Endothelial cell of umbilical vein (primary cell): Measurements from ENCODE around the gene DNAH9. TPM values are rescaled to one million over a fixed set of nuclear protein-coding genes. Genes with fewer than 3 reads are reported as not detected.

Source experiments
- BruUV-seq: library from RNA; stranded (reverse); fragments of 400-500 nt; replicated peaks from 2 replicates; lab custom pipeline; 2021; lab: Mats Ljungman, UMichigan
- CTCF ChIA-PET: fragments of 300-600, 350-600 bp; sonication (Branson Sonifier 250); formaldehyde crosslinking; loops from one replicate; lab custom pipeline; 2021; ENCODE audit warnings: antibody characterized with exemption, inconsistent platforms; lab: Charles Lee
- POLR2A ChIA-PET: fragments of 300-600, 350-600 bp; sonication (Branson Sonifier 250); formaldehyde crosslinking; loops from one replicate; lab custom pipeline; 2021; ENCODE audit warnings: antibody characterized with exemption, inconsistent platforms; lab: Charles Lee
- DNase-seq: peaks from one replicate; pipeline ENCODE4 v3.0.0-alpha.2; 2011; ENCODE audit warnings: low read depth, low spot score
- FAIRE-seq: peaks from 2 replicates; lab custom pipeline; 2011; peaks lifted over from hg19 to GRCh38; lab: Jason Lieb, UNC
- H2AFZ ChIP-seq: 2 replicates; pipeline ENCODE4 v1.6.0; 2012; ENCODE audit warnings: low read depth, low read length, control low read depth, inconsistent platforms
- H3K27ac ChIP-seq: 2 replicates; pipeline ENCODE4 v1.5.1; 2011; ENCODE audit warnings: low read depth, mild to moderate bottlenecking, control low read depth, low read length, moderate library complexity; ENCODE audit not compliant: insufficient read depth
- H3K27me3 ChIP-seq, 2 experiments: 2 replicates each; pipeline versions ENCODE4 v1.6.0 to v1.6.1; 2011; ENCODE audit warnings: low read length in 2 of 2, mixed read lengths in 1 of 2; ENCODE audit not compliant: control insufficient read depth in 2 of 2, insufficient read depth in 2 of 2
- H3K36me3 ChIP-seq, 2 experiments: 2 replicates in 1 of 2; 3 replicates in 1 of 2; pipeline ENCODE4 v1.5.1; 2011; ENCODE audit warnings: low read length in 2 of 2, mild to moderate bottlenecking in 1 of 2, moderate library complexity in 1 of 2; ENCODE audit not compliant: control insufficient read depth in 2 of 2, insufficient read depth in 2 of 2; ENCODE audit errors: extremely low read depth in 1 of 2
- H3K4me1 ChIP-seq: 3 replicates; pipeline ENCODE4 v1.5.1; 2011; ENCODE audit warnings: mild to moderate bottlenecking, low read length; ENCODE audit not compliant: control insufficient read depth, insufficient read depth; ENCODE audit errors: extremely low read depth
- H3K4me2 ChIP-seq: 2 replicates; pipeline ENCODE4 v1.6.1; 2011; ENCODE audit warnings: low read length, control low read depth, mixed read lengths; ENCODE audit not compliant: insufficient read depth
- H3K4me3 ChIP-seq, 3 experiments: fragments of 200-600 bp in 1 of 3; sonication (generic), shearing (Covaris generic) in 1 of 3; replicated peaks in 1 of 3; 2 replicates each; pipeline ENCODE4 v1.5.1; 2011 to 2016; ENCODE audit warnings: control low read depth in 3 of 3, low read length in 3 of 3, mild to moderate bottlenecking in 2 of 3, inconsistent platforms in 1 of 3, low read depth in 1 of 3, moderate library complexity in 1 of 3; ENCODE audit not compliant: insufficient read depth in 1 of 3
- H3K79me2 ChIP-seq: 2 replicates; pipeline ENCODE4 v1.6.0; 2012; ENCODE audit warnings: low read length, inconsistent platforms; ENCODE audit not compliant: control insufficient read depth, insufficient read depth
- H3K9ac ChIP-seq: replicated peaks from 2 replicates; pipeline ENCODE3; 2011; ENCODE audit warnings: low read length, control low read depth; ENCODE audit not compliant: insufficient read depth; ENCODE audit errors: extremely low read depth
- H3K9me1 ChIP-seq: replicated peaks from 3 replicates; pipeline ENCODE4 v1.6.0; 2011; ENCODE audit warnings: mild to moderate bottlenecking, low read length; ENCODE audit not compliant: control insufficient read depth, insufficient read depth; ENCODE audit errors: extremely low read depth
- H3K9me3 ChIP-seq: replicated peaks from 2 replicates; pipeline ENCODE4 v1.5.1; 2012; ENCODE audit warnings: low read length, inconsistent platforms; ENCODE audit not compliant: control insufficient read depth, insufficient read depth
- H4K20me1 ChIP-seq: replicated peaks from 2 replicates; pipeline ENCODE3; 2011; ENCODE audit warnings: mild to moderate bottlenecking, low read length; ENCODE audit not compliant: control insufficient read depth, insufficient read depth; ENCODE audit errors: extremely low read depth
- EZH2 ChIP-seq: IDR thresholded peaks from 2 replicates; pipeline ENCODE4 v1.6.1; 2012; ENCODE audit warnings: borderline replicate concordance, low read depth, mild to moderate bottlenecking, moderate library complexity, low read length, inconsistent platforms; ENCODE audit not compliant: severe bottlenecking
- FOS ChIP-seq: IDR thresholded peaks from 2 replicates; pipeline ENCODE4 v1.6.1; 2011; ENCODE audit warnings: mild to moderate bottlenecking, low read length, moderate library complexity, borderline replicate concordance; ENCODE audit not compliant: insufficient read depth
- GATA2 ChIP-seq: IDR thresholded peaks from 2 replicates; pipeline ENCODE4 v1.7.0; 2011; ENCODE audit warnings: low read depth, mild to moderate bottlenecking, moderate library complexity, mixed read lengths, low read length; ENCODE audit not compliant: insufficient read length, insufficient read depth
- JUN ChIP-seq: IDR thresholded peaks from 2 replicates; pipeline ENCODE4 v1.6.1; 2011; ENCODE audit warnings: borderline replicate concordance, low read depth; ENCODE audit not compliant: insufficient read length, insufficient read depth
- MYC ChIP-seq: IDR thresholded peaks from one replicate; pipeline ENCODE4 v1.6.1; 2011; ENCODE audit warnings: mild to moderate bottlenecking, low read depth, low read length
- POLR2A ChIP-seq: IDR thresholded peaks from 2 replicates; pipeline ENCODE4 v1.6.1; 2012; ENCODE audit warnings: low read depth, mild to moderate bottlenecking, control low read depth, low read length
- POLR2AphosphoS5 ChIP-seq: IDR thresholded peaks from 2 replicates; pipeline ENCODE4 v1.6.1; 2012; ENCODE audit warnings: low read depth, mild to moderate bottlenecking, control low read depth, low read length, moderate library complexity; ENCODE audit not compliant: insufficient read depth
- dilution Hi-C: fragments of 300-500 bp; cut with MboI; formaldehyde crosslinking; loops from one replicate; pipeline ENCODE4 v1.15.0; 2019; ENCODE audit warnings: low sequenced_read_pairs; ENCODE audit not compliant: extremely low pct_ligation_motif_present
- intact Hi-C: fragments of 100-400 bp; cut with micrococcal nuclease; formaldehyde crosslinking; loops from one replicate; pipeline ENCODE4 v1.10.0; 2022
- polyA plus RNA-seq, 4 experiments: library from polyadenylated mRNA; depleted of rRNA in 3 of 4; stranded (reverse) in 3 of 4; unstranded in 1 of 4; fragments of >200 nt; gene quantifications; 2 replicates each; pipeline versions ENCODE4 v1.2.1 to v1.2.3, GENCODE V29; 2011 to 2012; ENCODE audit warnings: missing spikeins in 1 of 4
- total RNA-seq: library from RNA; stranded (reverse); gene quantifications from 2 replicates; pipeline ENCODE4 v1.2.3, GENCODE V29; 2021
- TF ChIP-seq, protein P1 (sequence below), 2 donors: IDR thresholded peaks; 1 replicate in 1 of 2; 2 replicates in 1 of 2; pipeline ENCODE4 v1.5.1; 2011; ENCODE audit warnings: low read length in 2 of 2, mild to moderate bottlenecking in 2 of 2, moderate library complexity in 2 of 2, control low read depth in 1 of 2, inconsistent platforms in 1 of 2, low read depth in 1 of 2; ENCODE audit not compliant: insufficient read depth in 1 of 2; ENCODE audit errors: extremely low read depth in 1 of 2
- TF ChIP-seq, protein P2 (sequence below): IDR thresholded peaks from 2 replicates; pipeline ENCODE4 v1.6.1; 2011; ENCODE audit not compliant: insufficient read depth, insufficient read length

The DNAH9 gene
- total and polyA plus RNA-seq, 2 donors (not counting 3 experiments of a cell fraction or from before 2014, with no cell fraction given): not detected

DNA sequence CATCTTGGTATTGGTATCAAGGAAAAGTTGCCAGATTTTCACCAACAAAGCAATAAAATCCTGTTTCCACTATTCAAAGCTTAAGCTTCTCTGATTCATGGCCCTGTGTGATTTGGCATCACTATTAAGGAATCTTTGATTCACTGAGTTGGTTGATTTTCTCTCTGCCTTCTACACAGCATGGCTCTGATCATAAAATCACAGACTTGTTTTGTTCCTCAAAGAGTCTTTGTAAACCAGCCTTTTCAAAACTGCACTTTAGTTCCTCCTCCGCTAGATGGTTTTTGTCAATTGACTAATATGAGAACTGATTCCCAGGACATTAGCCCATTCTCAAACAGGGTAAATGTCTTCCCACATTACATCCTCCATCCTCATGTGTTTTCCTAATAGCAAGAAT lies 197.6 kb downstream of the DNAH9 start:
- dilution Hi-C loops: no loop called here
- no peaks in the 10 kb centered on the region for H3K4me1 ChIP-seq
- H3K4me2 ChIP-seq: no peak overlapping the region
- DNase-seq: no peak
- no peaks in the 10 kb centered on the region for H4K20me1 ChIP-seq
- H3K4me3 ChIP-seq: no peak overlapping the region
- H3K9me1 ChIP-seq: no peaks in the 10 kb centered on the region
- H3K79me2 ChIP-seq: no peaks in the 10 kb centered on the region
- POLR2A ChIA-PET: no interaction called here
- no peak for FAIRE-seq
- no peak overlapping the region for H3K9ac ChIP-seq
- TF ChIP-seq POLR2A: no peak
- TF ChIP-seq MYC: no peak
- no peak for TF ChIP-seq FOS
- TF ChIP-seq, protein P1, sequence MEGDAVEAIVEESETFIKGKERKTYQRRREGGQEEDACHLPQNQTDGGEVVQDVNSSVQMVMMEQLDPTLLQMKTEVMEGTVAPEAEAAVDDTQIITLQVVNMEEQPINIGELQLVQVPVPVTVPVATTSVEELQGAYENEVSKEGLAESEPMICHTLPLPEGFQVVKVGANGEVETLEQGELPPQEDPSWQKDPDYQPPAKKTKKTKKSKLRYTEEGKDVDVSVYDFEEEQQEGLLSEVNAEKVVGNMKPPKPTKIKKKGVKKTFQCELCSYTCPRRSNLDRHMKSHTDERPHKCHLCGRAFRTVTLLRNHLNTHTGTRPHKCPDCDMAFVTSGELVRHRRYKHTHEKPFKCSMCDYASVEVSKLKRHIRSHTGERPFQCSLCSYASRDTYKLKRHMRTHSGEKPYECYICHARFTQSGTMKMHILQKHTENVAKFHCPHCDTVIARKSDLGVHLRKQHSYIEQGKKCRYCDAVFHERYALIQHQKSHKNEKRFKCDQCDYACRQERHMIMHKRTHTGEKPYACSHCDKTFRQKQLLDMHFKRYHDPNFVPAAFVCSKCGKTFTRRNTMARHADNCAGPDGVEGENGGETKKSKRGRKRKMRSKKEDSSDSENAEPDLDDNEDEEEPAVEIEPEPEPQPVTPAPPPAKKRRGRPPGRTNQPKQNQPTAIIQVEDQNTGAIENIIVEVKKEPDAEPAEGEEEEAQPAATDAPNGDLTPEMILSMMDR (IDR thresholded peaks at IDR 0.05; ENCODE audit: extremely low read depth in 1 of 2, insufficient read depth in 1 of 2, low read depth in 1 of 2, low read length in 2 of 2): no peak
- TF ChIP-seq, protein P2, sequence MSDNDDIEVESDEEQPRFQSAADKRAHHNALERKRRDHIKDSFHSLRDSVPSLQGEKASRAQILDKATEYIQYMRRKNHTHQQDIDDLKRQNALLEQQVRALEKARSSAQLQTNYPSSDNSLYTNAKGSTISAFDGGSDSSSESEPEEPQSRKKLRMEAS: no peak
- no peak for TF ChIP-seq GATA2
- TF ChIP-seq POLR2AphosphoS5: no peak
- no peak for TF ChIP-seq JUN
- TF ChIP-seq EZH2: no peak
- no TSS peak for BruUV-seq
- H3K36me3 ChIP-seq: no peaks in the 10 kb centered on the region
- no peak overlapping the region for H3K27ac ChIP-seq
- intact Hi-C loops: no loop called here
- no peak overlapping the region for H2AFZ ChIP-seq
- CTCF ChIA-PET: no interaction called here
- H3K9me3 ChIP-seq: peaks cover 2% of the 10 kb centered on the region
- no peaks in the 10 kb centered on the region for H3K27me3 ChIP-seq
